Neutrophil (primary cell): ENCODE results near the gene LY6G6D.
A peak's percentile ranks its signal among the peaks of the same experiment; 100 is the strongest.

ENCODE experiments used
- H3K27ac ChIP-seq: fragments of 200-600 bp; sonication (generic); 2 replicates; pipeline ENCODE4 v1.5.1; 2016; ENCODE audit warnings: mild to moderate bottlenecking, moderate library complexity
- H3K27me3 ChIP-seq: fragments of 200-600 bp; sonication (generic); 2 replicates; pipeline ENCODE4 v1.6.0; 2016; ENCODE audit warnings: mild to moderate bottlenecking
- H3K36me3 ChIP-seq: fragments of 200-600 bp; sonication (generic); 2 replicates; pipeline ENCODE4 v1.5.1; 2017
- H3K4me1 ChIP-seq, 2 experiments: fragments of 200-600 bp in 1 of 2; sonication (generic) in 1 of 2; 1 replicate in 1 of 2; 2 replicates in 1 of 2; pipeline versions ENCODE4 v1.5.1 to v1.6.1; 2013 to 2016; ENCODE audit warnings: low read depth in 1 of 2, low read length in 1 of 2, mild to moderate bottlenecking in 1 of 2, moderate library complexity in 1 of 2; ENCODE audit not compliant: control insufficient read depth in 1 of 2, insufficient read depth in 1 of 2
- H3K4me3 ChIP-seq, 2 experiments: fragments of 200-600 bp in 1 of 2; sonication (generic) in 1 of 2; 1 replicate in 1 of 2; 2 replicates in 1 of 2; pipeline ENCODE4 v1.5.1; 2013 to 2016; ENCODE audit warnings: low read depth in 1 of 2, low read length in 1 of 2, mild to moderate bottlenecking in 1 of 2, moderate library complexity in 1 of 2
- H3K9me3 ChIP-seq: fragments of 200-600 bp; sonication (generic); 2 replicates; pipeline ENCODE4 v1.5.1; 2016
- TF ChIP-seq, protein P1 (sequence below): fragments of 200-600 bp; sonication (generic); IDR thresholded peaks from 2 replicates; pipeline ENCODE4 v1.5.1; 2016; ENCODE audit warnings: antibody characterized with exemption

The LY6G6D gene

DNA sequence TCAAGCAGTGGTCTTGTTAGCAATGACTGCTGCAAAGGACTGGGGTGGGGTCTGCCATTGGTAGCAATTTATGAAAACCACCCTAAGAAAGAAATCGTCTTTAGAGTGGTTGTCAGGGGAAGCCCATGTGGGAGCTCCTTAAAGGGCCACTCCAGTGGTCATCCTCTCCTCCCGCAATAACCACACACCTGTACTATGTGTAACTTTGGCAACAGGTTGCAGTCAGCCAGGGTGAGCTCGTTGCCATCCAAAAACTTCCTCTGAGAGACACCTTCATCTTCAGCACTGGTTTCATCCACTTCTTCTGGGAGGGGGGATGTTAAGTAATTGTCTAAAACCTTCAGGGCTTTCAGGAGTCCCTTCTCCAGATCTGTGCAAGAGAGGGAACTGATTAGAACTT is 16.9 kb downstream of the LY6G6D start:
- Histone ChIP-seq H3K4me1 (peaks cover 75 to 78% of the 10 kb centered on the region in 2 experiments), H3K36me3 (peaks cover 48% of the 10 kb centered on the region), H3K27ac (peak overlapping the region; percentile 96), H3K9me3 (no peaks in the 10 kb centered on the region), H3K4me3 (peak overlapping the region in 1 of 2 experiments; percentile 23), H3K27me3 (no peaks in the 10 kb centered on the region)
- TF ChIP-seq, protein P1, sequence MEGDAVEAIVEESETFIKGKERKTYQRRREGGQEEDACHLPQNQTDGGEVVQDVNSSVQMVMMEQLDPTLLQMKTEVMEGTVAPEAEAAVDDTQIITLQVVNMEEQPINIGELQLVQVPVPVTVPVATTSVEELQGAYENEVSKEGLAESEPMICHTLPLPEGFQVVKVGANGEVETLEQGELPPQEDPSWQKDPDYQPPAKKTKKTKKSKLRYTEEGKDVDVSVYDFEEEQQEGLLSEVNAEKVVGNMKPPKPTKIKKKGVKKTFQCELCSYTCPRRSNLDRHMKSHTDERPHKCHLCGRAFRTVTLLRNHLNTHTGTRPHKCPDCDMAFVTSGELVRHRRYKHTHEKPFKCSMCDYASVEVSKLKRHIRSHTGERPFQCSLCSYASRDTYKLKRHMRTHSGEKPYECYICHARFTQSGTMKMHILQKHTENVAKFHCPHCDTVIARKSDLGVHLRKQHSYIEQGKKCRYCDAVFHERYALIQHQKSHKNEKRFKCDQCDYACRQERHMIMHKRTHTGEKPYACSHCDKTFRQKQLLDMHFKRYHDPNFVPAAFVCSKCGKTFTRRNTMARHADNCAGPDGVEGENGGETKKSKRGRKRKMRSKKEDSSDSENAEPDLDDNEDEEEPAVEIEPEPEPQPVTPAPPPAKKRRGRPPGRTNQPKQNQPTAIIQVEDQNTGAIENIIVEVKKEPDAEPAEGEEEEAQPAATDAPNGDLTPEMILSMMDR = no peak

DNA sequence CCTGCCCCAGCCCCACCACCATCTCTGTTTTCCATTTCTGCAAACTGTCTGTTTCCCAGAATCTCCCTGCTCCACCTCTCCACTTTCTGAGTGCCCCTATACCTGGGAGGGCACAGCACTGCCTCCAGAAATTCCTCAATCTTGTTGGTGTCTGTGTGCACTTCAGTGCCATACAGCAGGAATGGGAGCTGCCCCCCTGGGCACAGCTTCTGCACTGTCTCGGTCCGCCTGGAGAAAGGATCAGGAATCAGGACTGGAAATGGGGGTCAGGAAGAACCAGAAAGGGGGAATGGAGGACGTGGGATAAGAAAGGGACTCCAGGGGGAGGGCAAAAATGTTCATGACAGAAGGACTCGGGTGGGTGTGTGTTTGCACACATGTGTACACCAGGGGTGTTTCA is 18.6 kb downstream of the LY6G6D start:
- Histone ChIP-seq H3K4me3 (peak overlapping the region; percentile 88 to 98), H3K27me3 (no peaks in the 10 kb centered on the region), H3K36me3 (peaks cover 45% of the 10 kb centered on the region), H3K9me3 (no peaks in the 10 kb centered on the region), H3K4me1 (peaks cover 75 to 78% of the 10 kb centered on the region in 2 experiments), H3K27ac (peak overlapping the region; percentile 96)
- TF ChIP-seq, protein P1 = no peak

DNA sequence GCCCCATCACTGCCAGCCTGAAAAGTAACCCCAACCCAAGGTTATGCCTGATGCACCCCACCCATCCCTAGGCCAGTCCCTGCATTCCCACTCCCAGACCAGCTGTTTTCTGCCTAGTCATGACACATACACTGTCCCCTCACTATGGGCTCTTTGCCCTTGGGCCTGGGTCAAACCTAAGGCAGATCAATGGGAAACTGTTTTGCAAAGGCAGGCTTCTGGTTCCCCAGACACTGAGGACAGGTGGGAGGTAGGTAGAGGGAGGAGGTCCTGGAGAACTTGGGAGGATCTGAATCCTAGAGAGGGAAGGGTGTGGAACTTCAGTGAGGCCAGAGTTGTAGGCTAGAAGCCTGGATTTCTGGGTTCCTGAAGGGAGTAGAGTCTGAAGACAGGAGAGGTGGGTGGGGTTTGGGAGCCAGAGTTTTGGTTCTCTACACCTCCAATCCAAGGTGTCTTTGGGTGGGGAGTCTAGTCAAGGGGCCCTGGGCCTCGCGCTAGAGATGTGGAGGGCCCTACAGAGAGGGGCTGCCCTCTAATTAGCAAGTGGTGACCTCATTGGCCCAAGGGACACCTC is 19.2 kb downstream of the LY6G6D start:
- H3K4me3 ChIP-seq = peak overlapping the region; percentile 88 to 98
- H3K4me1 ChIP-seq = peaks cover 76 to 78% of the 10 kb centered on the region in 2 experiments
- H3K27me3 ChIP-seq = no peaks in the 10 kb centered on the region
- no peaks in the 10 kb centered on the region for H3K9me3 ChIP-seq
- TF ChIP-seq, protein P1 = no peak
- peaks cover 45% of the 10 kb centered on the region for H3K36me3 ChIP-seq
- peak overlapping the region; percentile 96 for H3K27ac ChIP-seq

DNA sequence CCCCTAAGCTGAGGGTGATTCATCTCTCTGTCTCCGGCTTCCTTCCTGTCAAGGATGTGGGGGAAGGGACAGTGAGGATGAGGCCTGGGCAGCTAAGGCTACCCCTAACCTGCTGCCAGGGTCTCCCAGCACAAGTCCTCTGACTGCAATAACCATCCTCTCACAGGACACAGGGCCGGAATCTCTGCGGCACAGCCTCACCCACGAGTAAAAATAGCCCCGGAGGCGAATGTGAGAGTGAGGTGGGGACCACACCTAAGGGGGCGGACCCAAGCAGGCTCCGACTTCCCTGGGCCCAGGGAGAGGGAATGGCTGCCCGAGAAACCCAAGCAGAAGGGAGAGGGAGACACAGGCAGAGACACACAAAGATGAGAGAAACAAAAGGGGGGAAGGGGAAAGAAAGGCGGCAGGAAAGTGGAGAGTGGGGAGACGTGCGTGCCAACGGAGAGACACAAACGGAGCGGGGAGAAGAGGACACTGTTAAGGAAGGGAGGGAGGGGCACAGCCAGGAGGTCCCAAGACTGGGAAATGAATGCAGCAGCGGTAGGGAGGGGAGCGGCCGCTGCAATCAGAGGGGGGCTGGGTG is 19.8 kb downstream of the LY6G6D start:
- H3K27ac ChIP-seq = peak overlapping the region; percentile 96
- peaks cover 44% of the 10 kb centered on the region for H3K36me3 ChIP-seq
- no peaks in the 10 kb centered on the region for H3K27me3 ChIP-seq
- H3K4me3 ChIP-seq = peak overlapping the region; percentile 88 to 98
- TF ChIP-seq, protein P1 = peak; percentile 9
- H3K4me1 ChIP-seq = peaks cover 74 to 76% of the 10 kb centered on the region in 2 experiments
- no peaks in the 10 kb centered on the region for H3K9me3 ChIP-seq

DNA sequence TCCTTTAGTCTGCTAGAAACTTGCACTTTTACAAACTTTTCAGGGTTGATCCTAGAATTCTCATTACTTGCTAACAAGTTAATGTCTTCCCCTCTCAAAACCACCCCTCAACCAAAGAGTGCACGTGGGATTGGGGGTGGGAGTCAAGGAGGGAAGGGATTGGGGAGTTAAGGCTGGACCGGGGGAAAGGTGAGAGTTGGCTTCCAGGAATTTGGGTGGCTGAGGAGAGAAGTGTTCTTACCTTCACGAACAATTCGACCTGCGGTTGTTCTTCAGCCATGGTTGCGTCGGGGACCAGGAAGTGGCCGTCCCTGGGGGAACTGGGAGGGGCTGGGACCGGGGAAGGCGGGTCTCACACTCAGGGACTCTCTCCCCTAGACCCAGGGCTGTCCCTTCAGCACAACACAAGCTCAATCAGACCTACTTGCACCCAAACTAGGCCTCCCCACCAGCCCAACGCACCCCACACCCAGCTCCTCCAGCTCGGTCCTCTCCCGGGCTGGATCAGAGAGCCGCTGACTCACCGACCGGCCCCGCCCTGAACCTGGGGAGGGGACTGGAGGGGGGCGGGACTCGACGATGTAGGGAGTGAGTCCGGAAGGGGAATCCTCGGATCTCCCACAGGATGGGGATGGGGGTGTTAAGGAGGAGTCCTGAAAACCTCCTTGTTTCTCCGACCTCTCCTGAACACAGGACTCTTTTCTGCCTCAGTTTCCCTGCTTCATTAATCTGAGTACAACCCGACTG is 21.0 kb downstream of the LY6G6D start, which contains the start of gene CLIC1:
Gene CLIC1 (minus strand): TSS at position 510 of the 747 bp plus-strand sequence. CDS start 230 bp downstream, at position 280.
- H3K4me1 ChIP-seq = peaks cover 75 to 76% of the 10 kb centered on the region in 2 experiments
- H3K9me3 ChIP-seq = no peaks in the 10 kb centered on the region
- peak within 1 kb of the TSS; percentile 88 to 98 for H3K4me3 ChIP-seq
- TF ChIP-seq, protein P1 = peak; percentile 15
- H3K27me3 ChIP-seq = no peaks in the 10 kb centered on the region
- peak within 1 kb of the TSS; percentile 96 for H3K27ac ChIP-seq
- peaks cover 32% of the 10 kb centered on the region for H3K36me3 ChIP-seq
